H1 (cell line): ENCODE measurements around the gene ZNF641. TPM values are rescaled to one million over a fixed set of nuclear protein-coding genes. Genes with fewer than 3 reads are reported as not detected.

Experiments
- CTCF ChIA-PET: fragments of 300-600 bp; sonication (Branson Sonifier 250); formaldehyde crosslinking; loops from one replicate; lab custom pipeline; 2021; ENCODE audit not compliant: partially characterized antibody; lab: Charles Lee
- POLR2A ChIA-PET: fragments of 300-600 bp; sonication (Branson Sonifier 250); formaldehyde crosslinking; loops from one replicate; lab custom pipeline; 2021; ENCODE audit warnings: inconsistent platforms; ENCODE audit not compliant: partially characterized antibody; lab: Charles Lee
- DNase-seq, 2 experiments: peaks; one replicate each; pipeline versions ENCODE4 v3.0.0 to v3.0.0-alpha.2; 2010 to 2022; ENCODE audit warnings: low spot score in 2 of 2, low read depth in 1 of 2, mixed read lengths in 1 of 2
- FAIRE-seq: peaks from 2 replicates; lab custom pipeline; 2011; peaks lifted over from hg19 to GRCh38; lab: Jason Lieb, UNC
- H2AFZ ChIP-seq: 2 replicates; pipeline ENCODE4 v1.8.1; 2012; ENCODE audit warnings: low read length, inconsistent platforms
- H2AK5ac ChIP-seq: 2 replicates; pipeline ENCODE4 v1.6.1; 2013; ENCODE audit warnings: low read depth, low read length
- H2BK120ac ChIP-seq: replicated peaks from 2 replicates; pipeline ENCODE3; 2013; ENCODE audit warnings: low read depth, low read length, inconsistent platforms
- H2BK12ac ChIP-seq: 2 replicates; pipeline ENCODE4 v1.6.1; 2013; ENCODE audit warnings: low read depth, low read length
- H2BK15ac ChIP-seq: 2 replicates; pipeline ENCODE4 v1.6.1; 2013; ENCODE audit warnings: low read length
- H2BK20ac ChIP-seq: 2 replicates; pipeline ENCODE4 v1.6.1; 2013; ENCODE audit warnings: low read length
- H2BK5ac ChIP-seq: 2 replicates; pipeline ENCODE4 v1.6.1; 2013; ENCODE audit warnings: low read depth, low read length
- H3K14ac ChIP-seq: 2 replicates; pipeline ENCODE4 v1.6.1; 2013; ENCODE audit warnings: inconsistent platforms; ENCODE audit not compliant: insufficient read length
- H3K18ac ChIP-seq: 2 replicates; pipeline ENCODE4 v1.6.1; 2013; ENCODE audit warnings: low read length; ENCODE audit errors: extremely low read depth
- H3K23ac ChIP-seq: 2 replicates; pipeline ENCODE4 v1.6.1; 2013; ENCODE audit warnings: inconsistent platforms; ENCODE audit not compliant: insufficient read length
- H3K23me2 ChIP-seq: 2 replicates; pipeline ENCODE4 v1.6.1; 2013; ENCODE audit warnings: low read depth, low read length
- H3K27ac ChIP-seq: 2 replicates; pipeline ENCODE4 v1.6.1; 2011; ENCODE audit warnings: low read depth, low read length, inconsistent platforms
- H3K27me3 ChIP-seq, 4 experiments: replicated peaks in 1 of 4; 1 replicate in 1 of 4; 2 replicates in 3 of 4; pipeline versions ENCODE4 v1.6.1 to v1.8.1; 2011 to 2013; ENCODE audit warnings: low read length in 3 of 4, mild to moderate bottlenecking in 3 of 4, inconsistent platforms in 2 of 4, mixed read lengths in 2 of 4, moderate library complexity in 1 of 4; ENCODE audit not compliant: control insufficient read depth in 3 of 4, insufficient read depth in 3 of 4; ENCODE audit errors: extremely low read depth in 1 of 4
- H3K36me3 ChIP-seq, 4 experiments: 2 replicates each; pipeline versions ENCODE4 v1.6.1 to v1.8.1; 2011 to 2013; ENCODE audit warnings: mild to moderate bottlenecking in 4 of 4, low read length in 3 of 4, moderate library complexity in 2 of 4, control low read depth in 1 of 4, inconsistent platforms in 1 of 4; ENCODE audit not compliant: insufficient read depth in 4 of 4, control insufficient read depth in 2 of 4
- H3K4ac ChIP-seq: replicated peaks from 2 replicates; pipeline ENCODE3; 2013; ENCODE audit warnings: low read length, low read depth, mixed read lengths, inconsistent platforms; ENCODE audit not compliant: insufficient read length
- H3K4me1 ChIP-seq, 4 experiments: replicated peaks in 1 of 4; 1 replicate in 1 of 4; 2 replicates in 3 of 4; pipeline versions ENCODE4 v1.6.1 to v1.8.1; 2011 to 2013; ENCODE audit warnings: low read length in 3 of 4, inconsistent platforms in 2 of 4, mixed read lengths in 1 of 4; ENCODE audit not compliant: insufficient read depth in 4 of 4, control insufficient read depth in 3 of 4
- H3K4me2 ChIP-seq, 2 experiments: 2 replicates each; pipeline versions ENCODE4 v1.6.1 to v1.8.1; 2011 to 2013; ENCODE audit warnings: low read depth in 2 of 2, low read length in 2 of 2, control low read depth in 1 of 2, inconsistent platforms in 1 of 2, mild to moderate bottlenecking in 1 of 2; ENCODE audit not compliant: insufficient read depth in 1 of 2
- H3K4me3 ChIP-seq, 4 experiments: fragments of 200-600, 300-600 bp in 1 of 4; sonication (generic), shearing (Covaris generic), sonication (Bioruptor Twin) in 1 of 4; 2 replicates each; pipeline versions ENCODE4 v1.5.1 to v1.8.1; 2011 to 2016; ENCODE audit warnings: low read length in 4 of 4, low read depth in 3 of 4, control low read depth in 2 of 4, inconsistent platforms in 2 of 4, mild to moderate bottlenecking in 2 of 4, mixed read lengths in 1 of 4, moderate library complexity in 1 of 4; ENCODE audit not compliant: insufficient read depth in 2 of 4; ENCODE audit errors: extremely low read depth in 1 of 4
- H3K56ac ChIP-seq: replicated peaks from 2 replicates; pipeline ENCODE3; 2013; ENCODE audit warnings: low read depth, mild to moderate bottlenecking, mixed read lengths, low read length, inconsistent platforms; ENCODE audit not compliant: insufficient read length
- H3K79me1 ChIP-seq: 2 replicates; pipeline ENCODE4 v1.6.1; 2013; ENCODE audit warnings: low read depth, low read length, control low read depth
- H3K79me2 ChIP-seq, 2 experiments: 2 replicates each; pipeline versions ENCODE4 v1.6.1 to v1.8.1; 2012 to 2013; ENCODE audit warnings: low read length in 2 of 2, mild to moderate bottlenecking in 2 of 2, inconsistent platforms in 1 of 2; ENCODE audit not compliant: insufficient read depth in 2 of 2, control insufficient read depth in 1 of 2
- H3K9ac ChIP-seq, 4 experiments: replicated peaks in 1 of 4; 1 replicate in 1 of 4; 2 replicates in 3 of 4; pipeline versions ENCODE4 v1.6.1 to v1.8.1; 2011 to 2013; ENCODE audit warnings: low read depth in 3 of 4, low read length in 3 of 4, control low read depth in 2 of 4, mild to moderate bottlenecking in 2 of 4, moderate library complexity in 2 of 4, inconsistent platforms in 1 of 4; ENCODE audit errors: extremely low read depth in 1 of 4
- H3K9me3 ChIP-seq, 2 experiments: 2 replicates each; pipeline versions ENCODE4 v1.6.1 to v1.8.1; 2012 to 2013; ENCODE audit warnings: mild to moderate bottlenecking in 2 of 2, moderate library complexity in 2 of 2, control low read depth in 1 of 2, inconsistent platforms in 1 of 2, low read depth in 1 of 2, low read length in 1 of 2, mixed read lengths in 1 of 2; ENCODE audit not compliant: insufficient read depth in 2 of 2
- H4K20me1 ChIP-seq, 2 experiments: replicated peaks in 1 of 2; 2 replicates each; pipeline versions ENCODE3 to v1.8.1; 2011 to 2013; ENCODE audit warnings: inconsistent platforms in 2 of 2, low read length in 2 of 2, mild to moderate bottlenecking in 1 of 2; ENCODE audit not compliant: insufficient read depth in 2 of 2, control insufficient read depth in 1 of 2
- H4K5ac ChIP-seq: 2 replicates; pipeline ENCODE4 v1.6.1; 2013; ENCODE audit warnings: low read length, low read depth, mixed read lengths, inconsistent platforms; ENCODE audit not compliant: insufficient read length
- H4K8ac ChIP-seq: 2 replicates; pipeline ENCODE4 v1.8.0; 2013; ENCODE audit warnings: mild to moderate bottlenecking, moderate library complexity, low read length, inconsistent platforms; ENCODE audit not compliant: insufficient read depth; ENCODE audit errors: extremely low read depth
- H4K91ac ChIP-seq: replicated peaks from 2 replicates; pipeline ENCODE3; 2013; ENCODE audit warnings: low read length, mixed read lengths, inconsistent platforms; ENCODE audit not compliant: insufficient read length
- ASH2L ChIP-seq: fragments of 200-600, 300-600 bp; sonication (generic); IDR thresholded peaks from one replicate; pipeline ENCODE4 v1.7.1; 2017; ENCODE audit warnings: low read length
- BACH1 ChIP-seq: IDR thresholded peaks from 2 replicates; pipeline ENCODE4 v1.6.1; 2012; ENCODE audit warnings: low read length, improper control_type of control experiment
- CEBPB ChIP-seq: IDR thresholded peaks from 2 replicates; pipeline ENCODE4 v1.6.1; 2012; ENCODE audit warnings: low read depth, low read length
- FOSL1 ChIP-seq: IDR thresholded peaks from 2 replicates; pipeline ENCODE4 v1.6.1; 2011; ENCODE audit warnings: mild to moderate bottlenecking, low read depth, low read length, moderate library complexity; ENCODE audit not compliant: insufficient read depth
- GABPA ChIP-seq: IDR thresholded peaks from 2 replicates; pipeline ENCODE4 v1.6.1; 2011; ENCODE audit warnings: mild to moderate bottlenecking, low read length, moderate library complexity, borderline replicate concordance; ENCODE audit not compliant: insufficient read depth
- HDAC6 ChIP-seq: IDR thresholded peaks from one replicate; pipeline ENCODE4 v1.7.1; 2012; ENCODE audit warnings: low read depth, mild to moderate bottlenecking, inconsistent platforms, low read length, moderate library complexity
- JUND ChIP-seq: IDR thresholded peaks from 2 replicates; pipeline ENCODE4 v1.6.1; 2011; ENCODE audit warnings: mild to moderate bottlenecking, improper control_type of control experiment, low read length
- POU5F1 ChIP-seq: IDR thresholded peaks from 2 replicates; pipeline ENCODE4 v1.6.1; 2011; ENCODE audit warnings: low read depth, mild to moderate bottlenecking, low read length, moderate library complexity
- RXRA ChIP-seq: IDR thresholded peaks from 2 replicates; pipeline ENCODE4 v1.6.1; 2011; ENCODE audit warnings: low read depth, mild to moderate bottlenecking, low read length, moderate library complexity; ENCODE audit not compliant: insufficient read depth
- SIRT6 ChIP-seq: IDR thresholded peaks from one replicate; pipeline ENCODE4 v1.7.1; 2012; ENCODE audit warnings: low read length, inconsistent platforms
- SP4 ChIP-seq: IDR thresholded peaks from 2 replicates; pipeline ENCODE4 v1.6.1; 2012; ENCODE audit warnings: low read length, inconsistent platforms
- SUZ12 ChIP-seq: fragments of 200-600 bp; sonication (generic); IDR thresholded peaks from 2 replicates; pipeline ENCODE4 v1.6.1; 2012; ENCODE audit warnings: mild to moderate bottlenecking, inconsistent platforms, low read length, moderate library complexity, mixed read lengths
- TEAD4 ChIP-seq: IDR thresholded peaks from 2 replicates; pipeline ENCODE4 v1.6.1; 2012; ENCODE audit warnings: low read depth, low read length, inconsistent platforms, mixed read lengths
- WGBS, 2 experiments: shearing (Covaris generic) in 1 of 2; methylation state at CpG; one replicate each; pipeline versions ENCODE4 v1.1.6 to v1.1.7; 2013 to 2015; ENCODE audit warnings: low lambda C conversion rate in 2 of 2, mixed read lengths in 2 of 2, inconsistent platforms in 1 of 2, low coverage in 1 of 2, missing lambda C conversion rate in 1 of 2; ENCODE audit not compliant: insufficient replicate concordance in 2 of 2, insufficient coverage in 1 of 2, insufficient read length in 1 of 2; ENCODE audit errors: extremely low coverage in 1 of 2, missing lambda C conversion rate in 1 of 2; 5-methylcytosine and 5-hydroxymethylcytosine counted together
- polyA plus RNA-seq, 7 experiments: library from polyadenylated mRNA; depleted of rRNA in 3 of 7; stranded (reverse) in 5 of 7; unstranded in 2 of 7; fragments of >200 nt in 5 of 7; fragments of 200-250 nt in 2 of 7; gene quantifications; 1 replicate in 5 of 7; 2 replicates in 1 of 7; 4 replicates in 1 of 7; pipeline versions ENCODE4 v1.2.1 to v1.2.3, GENCODE V29; 2011 to 2013; ENCODE audit warnings: missing spikeins in 2 of 7, mixed read lengths in 2 of 7
- total RNA-seq: library from RNA; stranded (reverse); fragmentation: NEBNext Ultra II Directional; extraction: Animal tissue kit (Norgen Biotek cat#: 25700); gene quantifications from 2 replicates; pipeline ENCODE4 v1.2.1, GENCODE V29; 2021
- TF ChIP-seq, protein P1 (sequence below): IDR thresholded peaks from 2 replicates; pipeline ENCODE4 v1.6.1; 2011; ENCODE audit warnings: low read depth, mild to moderate bottlenecking, low read length; ENCODE audit not compliant: insufficient read depth

ZNF641 gene
- total and polyA plus RNA-seq, 2 of the 8 experiments (the other 6 are each of a cell fraction or from before 2014, with no cell fraction given): 2.4 to 6.2 TPM

DNA sequence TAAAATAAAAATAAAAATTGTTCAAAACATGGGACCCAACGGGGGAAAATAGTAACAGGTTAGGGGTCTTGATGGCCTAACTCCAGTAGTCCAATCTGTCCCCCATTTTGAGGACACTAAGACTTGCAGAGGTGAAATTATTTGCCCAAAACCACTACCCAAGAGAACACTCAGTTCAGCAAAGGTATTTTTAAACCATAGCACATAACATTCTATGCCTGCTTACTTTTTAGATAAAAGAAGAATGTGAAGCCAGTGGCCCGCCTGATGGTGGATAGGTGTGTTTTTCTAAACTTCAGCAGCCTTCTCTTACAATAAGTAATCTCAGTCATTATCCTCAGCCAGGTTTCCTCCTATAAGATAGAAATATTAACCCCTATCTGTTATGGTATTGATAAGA, 45.5 kb downstream of the ZNF641 start:
- H4K8ac ChIP-seq: no peak overlapping the region
- H3K79me2 ChIP-seq: no peaks in the 10 kb centered on the region
- no peaks in the 10 kb centered on the region for H3K4me1 ChIP-seq
- H4K5ac ChIP-seq: no peak overlapping the region
- no peak overlapping the region for H2BK20ac ChIP-seq
- no peaks in the 10 kb centered on the region; a peak in 1 of 4 replicates for H3K9me3 ChIP-seq
- H4K91ac ChIP-seq: no peak overlapping the region
- no peak overlapping the region for H3K18ac ChIP-seq
- DNase-seq (no peak), FAIRE-seq (no peak)
- H3K79me1 ChIP-seq: no peaks in the 10 kb centered on the region
- no peak overlapping the region for H3K4ac ChIP-seq
- no peak overlapping the region for H3K27ac ChIP-seq
- H3K36me3 ChIP-seq: no peaks in the 10 kb centered on the region
- no peaks in the 10 kb centered on the region for H4K20me1 ChIP-seq
- H2BK15ac ChIP-seq: no peak overlapping the region
- no peak overlapping the region for H2AFZ ChIP-seq
- H3K4me3 ChIP-seq: no peak overlapping the region
- WGBS, 2 experiments: 83% methylated on average over 2 of the region's 2 CpGs; no CpG with 5 or more reads in 1 of the 2 experiments
- H2AK5ac ChIP-seq: no peak overlapping the region
- POLR2A ChIA-PET: no interaction called here
- H3K4me2 ChIP-seq: no peak overlapping the region
- no peaks in the 10 kb centered on the region for H3K27me3 ChIP-seq
- H3K14ac ChIP-seq: no peak overlapping the region
- no peak overlapping the region for H3K23ac ChIP-seq
- CTCF ChIA-PET: interaction anchor here (0.6 kb wide), 1 partner anchor 930 kb away, joined by 3 read pairs; no protein-coding TSS in a partner anchor
- H2BK12ac ChIP-seq: no peak overlapping the region
- TF ChIP-seq SUZ12 (no peak), POU5F1 (no peak), SIRT6 (no peak), HDAC6 (no peak), BACH1 (no peak), SP4 (no peak), JUND (no peak), CEBPB (no peak), GABPA (no peak), RXRA (no peak), TEAD4 (no peak), FOSL1 (no peak), ASH2L (no peak)
- TF ChIP-seq, protein P1, sequence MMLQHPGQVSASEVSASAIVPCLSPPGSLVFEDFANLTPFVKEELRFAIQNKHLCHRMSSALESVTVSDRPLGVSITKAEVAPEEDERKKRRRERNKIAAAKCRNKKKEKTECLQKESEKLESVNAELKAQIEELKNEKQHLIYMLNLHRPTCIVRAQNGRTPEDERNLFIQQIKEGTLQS: no peak
- TF ChIP-seq, all 59 proteins: peak for 0
- Histone ChIP-seq H2BK5ac (no peak overlapping the region), H2BK120ac (no peak overlapping the region), H3K9ac (no peak overlapping the region), H3K23me2 (no peaks in the 10 kb centered on the region), H3K56ac (no peak overlapping the region)
